Memory B cell (primary cell): ENCODE results near the gene GLTPD2.
"Not testable (repeated sequence)": the region's sequence is repeated elsewhere in the genome, so short reads cannot be mapped to it uniquely, and the experiment has no call there.

ENCODE experiments used
- ATAC-seq: fragments of 150-1000 bp; cut with Tn5 transposase; 2 replicates; pipeline ENCODE4 v1.10.0; 2021; ENCODE audit warnings: low read depth, mild to moderate bottlenecking, moderate library complexity
- DNase-seq, 2 donors: peaks; one replicate each; pipeline ENCODE4 v3.0.0; 2022; ENCODE audit warnings: low spot score in 2 of 2
- H3K27ac Mint-ChIP-seq: one replicate; pipeline ENCODE4 v1.8.0; 2022; ENCODE audit warnings: mild to moderate bottlenecking, moderate library complexity, mixed read lengths
- H3K27me3 Mint-ChIP-seq: one replicate; pipeline ENCODE4 v1.8.0; 2022; ENCODE audit warnings: mixed read lengths
- H3K36me3 Mint-ChIP-seq: one replicate; pipeline ENCODE4 v1.8.0; 2022; ENCODE audit warnings: mild to moderate bottlenecking, mixed read lengths
- H3K4me1 Mint-ChIP-seq: one replicate; pipeline ENCODE4 v1.8.0; 2022; ENCODE audit warnings: mixed read lengths
- H3K4me3 Mint-ChIP-seq: one replicate; pipeline ENCODE4 v1.8.0; 2022; ENCODE audit warnings: mild to moderate bottlenecking, moderate library complexity, mixed read lengths
- H3K9me3 Mint-ChIP-seq: one replicate; pipeline ENCODE4 v1.8.0; 2022; ENCODE audit warnings: mixed read lengths

GLTPD2 gene

GRCh38 chr17:4807605-4808377 is 19.0 kb downstream of the GLTPD2 start:
- no peak for ATAC-seq
- DNase-seq: no peak
- Mint-ChIP-seq H3K27ac (peak overlapping the region; percentile 53), H3K27me3 (no peaks in the 10 kb centered on the region), H3K36me3 (peaks cover 10% of the 10 kb centered on the region), H3K4me1 (peaks cover 19% of the 10 kb centered on the region), H3K4me3 (peak overlapping the region; percentile 84), H3K9me3 (no peaks in the 10 kb centered on the region)

GRCh38 chr17:4808378-4808767 is 19.6 kb downstream of the GLTPD2 start:
- Mint-ChIP-seq H3K9me3 (no peaks in the 10 kb centered on the region), H3K27me3 (no peaks in the 10 kb centered on the region), H3K4me3 (peak overlapping the region; percentile 84), H3K27ac (no peak overlapping the region), H3K4me1 (peaks cover 19% of the 10 kb centered on the region), H3K36me3 (peaks cover 10% of the 10 kb centered on the region)
- ATAC-seq (no peak), DNase-seq (no peak)

GRCh38 chr17:4810696-4811290 is 22.0 kb downstream of the GLTPD2 start:
- DNase-seq: no peak
- ATAC-seq: no peak

GRCh38 chr17:4811471-4811870 is 22.7 kb downstream of the GLTPD2 start:
- DNase-seq: no peak
- H3K4me1 Mint-ChIP-seq: peaks cover 19% of the 10 kb centered on the region
- H3K27ac Mint-ChIP-seq: no peak overlapping the region
- no peaks in the 10 kb centered on the region for H3K27me3 Mint-ChIP-seq
- H3K9me3 Mint-ChIP-seq: no peaks in the 10 kb centered on the region
- H3K36me3 Mint-ChIP-seq: peaks cover 24% of the 10 kb centered on the region
- ATAC-seq: no peak
- no peak overlapping the region for H3K4me3 Mint-ChIP-seq

More at GRCh38 chr17:4810696-4811290, 22.0 kb downstream of the GLTPD2 start:
- Mint-ChIP-seq H3K36me3 (peaks cover 20% of the 10 kb centered on the region), H3K27ac (no peak overlapping the region), H3K4me3 (no peak overlapping the region), H3K4me1 (peaks cover 23% of the 10 kb centered on the region), H3K9me3 (no peaks in the 10 kb centered on the region), H3K27me3 (no peaks in the 10 kb centered on the region)

GRCh38 chr17:4812690-4813089 is 23.9 kb downstream of the GLTPD2 start:
- DNase-seq: no peak
- H3K27me3 Mint-ChIP-seq: no peaks in the 10 kb centered on the region
- H3K27ac Mint-ChIP-seq: no peak overlapping the region
- H3K4me1 Mint-ChIP-seq: peaks cover 16% of the 10 kb centered on the region
- no peak overlapping the region for H3K4me3 Mint-ChIP-seq
- H3K36me3 Mint-ChIP-seq: peaks cover 32% of the 10 kb centered on the region
- H3K9me3 Mint-ChIP-seq: no peaks in the 10 kb centered on the region
- ATAC-seq: no peak

GRCh38 chr17:4815043-4815675 is 26.4 kb downstream of the GLTPD2 start:
- Mint-ChIP-seq H3K36me3 (peaks cover 28% of the 10 kb centered on the region), H3K27ac (no peak overlapping the region), H3K9me3 (no peaks in the 10 kb centered on the region), H3K4me1 (peaks cover 9% of the 10 kb centered on the region), H3K4me3 (no peak overlapping the region), H3K27me3 (no peaks in the 10 kb centered on the region)
- DNase-seq (no peak), ATAC-seq (no peak)

GRCh38 chr17:4816826-4817225 is 28.1 kb downstream of the GLTPD2 start:
- H3K9me3 Mint-ChIP-seq: no peaks in the 10 kb centered on the region
- H3K4me3 Mint-ChIP-seq: no peak overlapping the region
- DNase-seq (no peak), ATAC-seq (no peak)
- no peaks in the 10 kb centered on the region for H3K27me3 Mint-ChIP-seq
- no peak overlapping the region for H3K27ac Mint-ChIP-seq
- H3K36me3 Mint-ChIP-seq: peaks cover 24% of the 10 kb centered on the region
- H3K4me1 Mint-ChIP-seq: peaks cover 7% of the 10 kb centered on the region

- H3K36me3 Mint-ChIP-seq: peaks cover 27% of the 10 kb centered on the region
- H3K9me3 Mint-ChIP-seq: no peaks in the 10 kb centered on the region
- peaks cover 7% of the 10 kb centered on the region for H3K4me1 Mint-ChIP-seq
- no peak for ATAC-seq
- H3K27ac Mint-ChIP-seq: no peak overlapping the region
- H3K27me3 Mint-ChIP-seq: no peaks in the 10 kb centered on the region
- H3K4me3 Mint-ChIP-seq: no peak overlapping the region
- no peak for DNase-seq
These were observed 29.5 kb downstream of the GLTPD2 start for GRCh38 chr17:4818276-4818675.

GRCh38 chr17:4822835-4823234 is 34.1 kb downstream of the GLTPD2 start:
- H3K4me1 Mint-ChIP-seq: peaks cover 1% of the 10 kb centered on the region
- no peak overlapping the region for H3K27ac Mint-ChIP-seq
- H3K9me3 Mint-ChIP-seq: no peaks in the 10 kb centered on the region
- no peak overlapping the region for H3K4me3 Mint-ChIP-seq
- no peaks in the 10 kb centered on the region for H3K27me3 Mint-ChIP-seq
- H3K36me3 Mint-ChIP-seq: peaks cover 7% of the 10 kb centered on the region
- ATAC-seq (no peak), DNase-seq (no peak)

GRCh38 chr17:4823373-4824089 is 34.8 kb downstream of the GLTPD2 start:
- Mint-ChIP-seq H3K9me3 (no peaks in the 10 kb centered on the region), H3K27ac (no peak overlapping the region), H3K4me3 (no peak overlapping the region), H3K36me3 (peaks cover 6% of the 10 kb centered on the region), H3K27me3 (no peaks in the 10 kb centered on the region), H3K4me1 (no peaks in the 10 kb centered on the region)
- no peak for ATAC-seq
- no peak for DNase-seq

GRCh38 chr17:4827399-4827798 is 38.6 kb downstream of the GLTPD2 start:
- H3K27me3 Mint-ChIP-seq: no peaks in the 10 kb centered on the region
- no peaks in the 10 kb centered on the region for H3K4me1 Mint-ChIP-seq
- H3K4me3 Mint-ChIP-seq: no peak overlapping the region
- peaks cover 4% of the 10 kb centered on the region for H3K36me3 Mint-ChIP-seq
- no peak overlapping the region for H3K27ac Mint-ChIP-seq
- no peak for DNase-seq
- H3K9me3 Mint-ChIP-seq: no peaks in the 10 kb centered on the region
- no peak for ATAC-seq

- not testable (repeated sequence) for DNase-seq, H3K27me3 Mint-ChIP-seq, H3K9me3 Mint-ChIP-seq, H3K36me3 Mint-ChIP-seq
- Mint-ChIP-seq H3K4me3 (peak overlapping the region; percentile 95), H3K4me1 (peaks cover 25% of the 10 kb centered on the region), H3K27ac (peak overlapping the region; percentile 94)
- ATAC-seq: peak; percentile 18
These were observed 44.0 kb downstream of the GLTPD2 start for GRCh38 chr17:4832829-4833177.

- Mint-ChIP-seq H3K36me3 (peaks cover 6% of the 10 kb centered on the region), H3K4me3 (peak within 1 kb of the TSS; percentile 95), H3K27ac (peak within 1 kb of the TSS; percentile 94), H3K9me3 (no peaks in the 10 kb centered on the region), H3K4me1 (peaks cover 27% of the 10 kb centered on the region), H3K27me3 (no peaks in the 10 kb centered on the region)
- DNase-seq: peak; percentile 77 to 84
- ATAC-seq: peak; percentile 93
These were observed 44.6 kb downstream of the GLTPD2 start, which contains the start of gene MINK1 for GRCh38 chr17:4833178-4833940. MINK1 (plus strand) TSS chr17:4833340; CDS start chr17:4833584, 244 bp downstream.
